ENCODE data around the gene MED31.
"Not testable (repeated sequence)": the region's sequence is repeated elsewhere in the genome, so short reads cannot be mapped to it uniquely, and the experiment has no call there.

Gene MED31

GRCh38 chr17:6656797-6657632 lies 5.6 kb upstream of the MED31 start:
- not testable (repeated sequence) for DNase-seq (ENCODE audit: extremely low read depth in 1 of 2, low read depth in 1 of 2)

GRCh38 chr17:6655732-6656361 lies 4.4 kb upstream of the MED31 start:
- DNase-seq (ENCODE audit: extremely low read depth in 1 of 2, low read depth in 1 of 2) = not testable (repeated sequence)

- no peak for DNase-seq (ENCODE audit: extremely low read depth in 1 of 2, low read depth in 1 of 2)
These were observed 3.7 kb upstream of the MED31 start for GRCh38 chr17:6654841-6655731.

GRCh38 chr17:6651919-6652452 lies 581 bp upstream of the MED31 start:
- no peak for DNase-seq (ENCODE audit: extremely low read depth in 1 of 2, low read depth in 1 of 2)

- DNase-seq (ENCODE audit: extremely low read depth in 1 of 2, low read depth in 1 of 2) = no peak
These were observed 3.2 kb downstream of the MED31 start for GRCh38 chr17:6648181-6648580.

GRCh38 chr17:6643451-6644125 lies 7.8 kb downstream of the MED31 start:
- DNase-seq (ENCODE audit: extremely low read depth in 1 of 2, low read depth in 1 of 2) = no peak

- DNase-seq (ENCODE audit: extremely low read depth in 1 of 2, low read depth in 1 of 2) = no peak
These were observed 8.8 kb downstream of the MED31 start for GRCh38 chr17:6642592-6642991.

GRCh38 chr17:6641247-6641863 lies 10.1 kb downstream of the MED31 start:
- no peak for DNase-seq (ENCODE audit: extremely low read depth in 1 of 2, low read depth in 1 of 2)

GRCh38 chr17:6640536-6641246 lies 10.7 kb downstream of the MED31 start, which contains the start of the genes KIAA0753 and TXNDC17:
Gene KIAA0753, minus strand, starts transcription at chr17:6640711. Its CDS starts 5,608 bp downstream, at chr17:6635103.
Gene TXNDC17, plus strand, starts transcription at chr17:6641060. Its CDS starts 23 bp downstream, at chr17:6641083.
- DNase-seq (ENCODE audit: extremely low read depth in 1 of 2, low read depth in 1 of 2) = peak; percentile 92 to 93

- no peak for DNase-seq (ENCODE audit: extremely low read depth in 1 of 2, low read depth in 1 of 2)
These were observed 11.5 kb downstream of the MED31 start for GRCh38 chr17:6639586-6640535.

- no peak for DNase-seq (ENCODE audit: extremely low read depth in 1 of 2, low read depth in 1 of 2)
These were observed 12.3 kb downstream of the MED31 start for GRCh38 chr17:6639014-6639585.

- DNase-seq (ENCODE audit: extremely low read depth in 1 of 2, low read depth in 1 of 2) = no peak
These were observed 13.1 kb downstream of the MED31 start for GRCh38 chr17:6638046-6638908.

GRCh38 chr17:6637458-6637840 lies 14.0 kb downstream of the MED31 start:
- no peak for DNase-seq (ENCODE audit: extremely low read depth in 1 of 2, low read depth in 1 of 2)

GRCh38 chr17:6636616-6637457 lies 14.6 kb downstream of the MED31 start:
- no peak for DNase-seq (ENCODE audit: extremely low read depth in 1 of 2, low read depth in 1 of 2)

- DNase-seq (ENCODE audit: extremely low read depth in 1 of 2, low read depth in 1 of 2) = no peak
These were observed 15.3 kb downstream of the MED31 start for GRCh38 chr17:6636105-6636504.

- DNase-seq (ENCODE audit: extremely low read depth in 1 of 2, low read depth in 1 of 2) = no peak
These were observed 18.1 kb downstream of the MED31 start for GRCh38 chr17:6633263-6633662.

All from stimulated activated CD8-positive, alpha-beta memory T cell treated with anti-CD3 and anti-CD28 coated beads, Interleukin-7, amount 100 ng/mL, for 48 hours (primary cell).